ENCODE results near the gene COL18A1. TPM values are rescaled to one million over a fixed set of nuclear protein-coding genes. Genes with fewer than 3 reads are reported as not detected.
A peak's percentile ranks its signal among the peaks of the same experiment; 100 is the strongest.
"Not testable (repeated sequence)": the region's sequence is repeated elsewhere in the genome, so short reads cannot be mapped to it uniquely, and the experiment has no call there.

The COL18A1 gene
- total RNA-seq, 1 experiment from 2014 or later, result 347 TPM

GRCh38 chr21:45440736-45441350 is 35.9 kb downstream of the COL18A1 start:
- no peak for DNase-seq (ENCODE audit: low read depth)

- DNase-seq (ENCODE audit: low read depth), result no peak
Measured at GRCh38 chr21:45441431-45442255, 36.7 kb downstream of the COL18A1 start.

GRCh38 chr21:45442276-45442675 is 37.3 kb downstream of the COL18A1 start:
- DNase-seq (ENCODE audit: low read depth), result no peak

GRCh38 chr21:45442686-45443594 is 38.0 kb downstream of the COL18A1 start:
- DNase-seq (ENCODE audit: low read depth), result not testable (repeated sequence)

- DNase-seq (ENCODE audit: low read depth), result no peak
Measured at GRCh38 chr21:45443595-45444181, 38.7 kb downstream of the COL18A1 start.

GRCh38 chr21:45444385-45444784 is 39.4 kb downstream of the COL18A1 start:
- DNase-seq (ENCODE audit: low read depth), result no peak

- DNase-seq (ENCODE audit: low read depth), result no peak
Measured at GRCh38 chr21:45445369-45445768, 40.4 kb downstream of the COL18A1 start.

GRCh38 chr21:45447821-45448220 is 42.9 kb downstream of the COL18A1 start:
- DNase-seq (ENCODE audit: low read depth), result peak; percentile 80

- DNase-seq (ENCODE audit: low read depth), result no peak
Measured at GRCh38 chr21:45448283-45448809, 43.4 kb downstream of the COL18A1 start.

GRCh38 chr21:45448810-45449657 is 44.1 kb downstream of the COL18A1 start:
- no peak for DNase-seq (ENCODE audit: low read depth)

- no peak for DNase-seq (ENCODE audit: low read depth)
Measured at GRCh38 chr21:45449658-45450422, 44.9 kb downstream of the COL18A1 start.

- no peak for DNase-seq (ENCODE audit: low read depth)
Measured at GRCh38 chr21:45450423-45451090, 45.6 kb downstream of the COL18A1 start.

- no peak for DNase-seq (ENCODE audit: low read depth)
Measured at GRCh38 chr21:45451091-45451740, 46.3 kb downstream of the COL18A1 start.

GRCh38 chr21:45451771-45452182 is 46.8 kb downstream of the COL18A1 start:
- no peak for DNase-seq (ENCODE audit: low read depth)

- DNase-seq (ENCODE audit: low read depth), result no peak
Measured at GRCh38 chr21:45452696-45453307, 47.8 kb downstream of the COL18A1 start.

- DNase-seq (ENCODE audit: low read depth), result no peak
Measured at GRCh38 chr21:45453308-45453950, 48.5 kb downstream of the COL18A1 start.

GRCh38 chr21:45454060-45454925 is 49.3 kb downstream of the COL18A1 start:
- no peak for DNase-seq (ENCODE audit: low read depth)
